SU-DHL-6 (cell line): Measurements from ENCODE around the gene MIER2.

Experiments used
- EZH2phosphoT487 ChIP-seq: fragments of 200-600 bp; sonication (generic), shearing (Covaris generic); conservative IDR thresholded peaks from 2 replicates; pipeline ENCODE4 v1.6.1; 2018; ENCODE audit warnings: mild to moderate bottlenecking, antibody characterized with exemption, low read length, moderate library complexity, mixed read lengths
- TF ChIP-seq, protein P1 (sequence below): fragments of 200-600 bp; sonication (generic); IDR thresholded peaks from one replicate; pipeline ENCODE4 v1.5.1; 2017; ENCODE audit warnings: antibody characterized with exemption, mild to moderate bottlenecking, low read length, moderate library complexity; ENCODE audit not compliant: insufficient read depth, poor library complexity, severe bottlenecking

DNA sequence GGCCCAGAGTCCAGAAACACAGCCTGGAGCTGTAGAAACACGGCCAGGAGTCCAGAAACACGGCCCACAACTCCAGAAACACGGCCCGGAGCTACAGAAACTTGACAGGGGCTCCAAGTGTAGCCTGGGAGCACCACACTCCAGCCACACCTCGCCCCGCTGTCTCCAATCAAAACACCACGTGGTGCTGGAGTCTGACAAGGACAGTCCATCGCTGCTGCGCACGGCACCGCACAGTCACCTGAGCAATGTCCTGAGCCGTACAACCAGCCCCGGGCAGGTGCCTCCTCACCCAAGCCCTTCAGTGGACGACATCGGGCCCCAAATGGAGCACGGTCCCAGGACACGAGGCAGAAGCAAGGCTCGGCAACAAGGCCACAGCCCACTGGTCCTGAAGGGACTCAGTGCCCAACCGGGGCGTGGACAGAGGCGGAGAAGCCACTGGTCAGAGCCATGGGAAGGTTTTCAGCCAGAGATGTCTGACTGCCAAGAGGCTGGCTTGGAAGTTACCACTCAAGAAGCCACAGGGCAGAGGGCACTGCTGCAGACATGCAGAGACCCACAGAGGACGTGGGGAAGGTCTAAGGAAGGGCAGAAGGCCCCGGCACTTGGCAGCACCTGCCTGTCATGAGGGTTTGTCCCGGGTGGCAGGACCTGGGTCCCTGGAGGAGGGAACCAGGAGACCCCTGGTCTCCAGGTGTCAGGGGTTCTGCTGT lies 33.7 kb downstream of the MIER2 start:
- TF ChIP-seq, protein P1, sequence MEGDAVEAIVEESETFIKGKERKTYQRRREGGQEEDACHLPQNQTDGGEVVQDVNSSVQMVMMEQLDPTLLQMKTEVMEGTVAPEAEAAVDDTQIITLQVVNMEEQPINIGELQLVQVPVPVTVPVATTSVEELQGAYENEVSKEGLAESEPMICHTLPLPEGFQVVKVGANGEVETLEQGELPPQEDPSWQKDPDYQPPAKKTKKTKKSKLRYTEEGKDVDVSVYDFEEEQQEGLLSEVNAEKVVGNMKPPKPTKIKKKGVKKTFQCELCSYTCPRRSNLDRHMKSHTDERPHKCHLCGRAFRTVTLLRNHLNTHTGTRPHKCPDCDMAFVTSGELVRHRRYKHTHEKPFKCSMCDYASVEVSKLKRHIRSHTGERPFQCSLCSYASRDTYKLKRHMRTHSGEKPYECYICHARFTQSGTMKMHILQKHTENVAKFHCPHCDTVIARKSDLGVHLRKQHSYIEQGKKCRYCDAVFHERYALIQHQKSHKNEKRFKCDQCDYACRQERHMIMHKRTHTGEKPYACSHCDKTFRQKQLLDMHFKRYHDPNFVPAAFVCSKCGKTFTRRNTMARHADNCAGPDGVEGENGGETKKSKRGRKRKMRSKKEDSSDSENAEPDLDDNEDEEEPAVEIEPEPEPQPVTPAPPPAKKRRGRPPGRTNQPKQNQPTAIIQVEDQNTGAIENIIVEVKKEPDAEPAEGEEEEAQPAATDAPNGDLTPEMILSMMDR: no peak
- no peak for TF ChIP-seq EZH2phosphoT487
